NT2/D1 (cell line): ENCODE results near the gene PRDM11.

Source experiments
- DNase-seq: peaks from one replicate; pipeline ENCODE4 v3.0.0-alpha.2; 2011; ENCODE audit warnings: low read depth, low spot score
- H3K27me3 ChIP-seq: 2 replicates; pipeline ENCODE4 v1.6.0; 2011; ENCODE audit warnings: mild to moderate bottlenecking; ENCODE audit not compliant: insufficient read length, insufficient read depth
- H3K36me3 ChIP-seq: 2 replicates; pipeline ENCODE4 v1.6.1; 2011; ENCODE audit warnings: mild to moderate bottlenecking, low read length, mixed read lengths; ENCODE audit not compliant: insufficient read depth, insufficient read length
- H3K4me1 ChIP-seq: 2 replicates; pipeline ENCODE4 v1.5.1; 2011; ENCODE audit not compliant: insufficient read depth, insufficient read length
- H3K4me3 ChIP-seq: 2 replicates; pipeline ENCODE4 v1.5.1; 2011; ENCODE audit warnings: low read depth; ENCODE audit not compliant: insufficient read length
- H3K9ac ChIP-seq: 2 replicates; pipeline ENCODE4 v1.6.0; 2011; ENCODE audit warnings: low read depth; ENCODE audit not compliant: insufficient read length
- H3K9me3 ChIP-seq: 2 replicates; pipeline ENCODE4 v1.5.1; 2011; ENCODE audit warnings: mild to moderate bottlenecking, low read length; ENCODE audit not compliant: insufficient read depth
- SUZ12 ChIP-seq: IDR thresholded peaks from 2 replicates; pipeline ENCODE4 v1.6.1; 2011; ENCODE audit not compliant: insufficient read length, insufficient read depth; ENCODE audit errors: extremely low read depth
- YY1 ChIP-seq: IDR thresholded peaks from 2 replicates; pipeline ENCODE4 v1.6.1; 2011; ENCODE audit not compliant: insufficient read length, insufficient read depth
- ZNF274 ChIP-seq: IDR thresholded peaks from 2 replicates; pipeline ENCODE4 v1.6.1; 2011; ENCODE audit warnings: mild to moderate bottlenecking, low read depth, low read length

PRDM11 gene

GRCh38 chr11:45224766-45225165 is 78.3 kb downstream of the PRDM11 start:
- no peak for DNase-seq
- no peaks in the 10 kb centered on the region for H3K27me3 ChIP-seq
- H3K4me1 ChIP-seq = no peaks in the 10 kb centered on the region
- H3K9ac ChIP-seq = no peak overlapping the region
- no peaks in the 10 kb centered on the region for H3K9me3 ChIP-seq
- peaks cover 44% of the 10 kb centered on the region for H3K36me3 ChIP-seq
- H3K4me3 ChIP-seq = no peak overlapping the region
- TF ChIP-seq SUZ12 = no peak
- no peak for TF ChIP-seq YY1
- no peak for TF ChIP-seq ZNF274

- Histone ChIP-seq H3K4me1 (no peaks in the 10 kb centered on the region), H3K9ac (no peak overlapping the region), H3K27me3 (no peaks in the 10 kb centered on the region), H3K36me3 (peaks cover 44% of the 10 kb centered on the region), H3K4me3 (no peak overlapping the region), H3K9me3 (no peaks in the 10 kb centered on the region)
- TF ChIP-seq YY1 = no peak
- no peak for TF ChIP-seq ZNF274
- no peak for TF ChIP-seq SUZ12
- no peak for DNase-seq
Measured at GRCh38 chr11:45225277-45225676, 78.8 kb downstream of the PRDM11 start.

GRCh38 chr11:45225961-45226871 is 79.8 kb downstream of the PRDM11 start:
- Histone ChIP-seq H3K4me1 (no peaks in the 10 kb centered on the region), H3K4me3 (no peak overlapping the region), H3K27me3 (no peaks in the 10 kb centered on the region), H3K36me3 (peaks cover 40% of the 10 kb centered on the region), H3K9ac (no peak overlapping the region), H3K9me3 (no peaks in the 10 kb centered on the region)
- TF ChIP-seq YY1 (no peak), ZNF274 (no peak), SUZ12 (no peak)
- DNase-seq = no peak

GRCh38 chr11:45226901-45227300 is 80.5 kb downstream of the PRDM11 start:
- Histone ChIP-seq H3K4me3 (no peak overlapping the region), H3K27me3 (no peaks in the 10 kb centered on the region), H3K9ac (no peak overlapping the region), H3K4me1 (no peaks in the 10 kb centered on the region), H3K9me3 (no peaks in the 10 kb centered on the region), H3K36me3 (peaks cover 40% of the 10 kb centered on the region)
- no peak for TF ChIP-seq ZNF274
- TF ChIP-seq YY1 = no peak
- no peak for TF ChIP-seq SUZ12
- DNase-seq = no peak

GRCh38 chr11:45227836-45228235 is 81.4 kb downstream of the PRDM11 start:
- TF ChIP-seq YY1 = no peak
- TF ChIP-seq ZNF274 = no peak
- TF ChIP-seq SUZ12 = no peak
- H3K27me3 ChIP-seq = no peaks in the 10 kb centered on the region
- no peaks in the 10 kb centered on the region for H3K9me3 ChIP-seq
- H3K9ac ChIP-seq = no peak overlapping the region
- H3K36me3 ChIP-seq = peaks cover 40% of the 10 kb centered on the region
- no peak overlapping the region for H3K4me3 ChIP-seq
- H3K4me1 ChIP-seq = no peaks in the 10 kb centered on the region
- DNase-seq = no peak

GRCh38 chr11:45229401-45230020 is 83.1 kb downstream of the PRDM11 start:
- Histone ChIP-seq H3K4me1 (peaks cover 7% of the 10 kb centered on the region), H3K27me3 (no peaks in the 10 kb centered on the region), H3K9ac (no peak overlapping the region), H3K9me3 (no peaks in the 10 kb centered on the region), H3K4me3 (no peak overlapping the region), H3K36me3 (peaks cover 35% of the 10 kb centered on the region)
- DNase-seq = no peak
- TF ChIP-seq SUZ12 (no peak), ZNF274 (no peak), YY1 (no peak)

GRCh38 chr11:45232341-45233080 is 86.1 kb downstream of the PRDM11 start:
- H3K9ac ChIP-seq = no peak overlapping the region
- H3K4me3 ChIP-seq = no peak overlapping the region
- no peak for DNase-seq
- peaks cover 11% of the 10 kb centered on the region for H3K27me3 ChIP-seq
- TF ChIP-seq ZNF274 (no peak), YY1 (no peak), SUZ12 (no peak)
- peaks cover 5% of the 10 kb centered on the region for H3K36me3 ChIP-seq
- no peaks in the 10 kb centered on the region for H3K9me3 ChIP-seq
- H3K4me1 ChIP-seq = peaks cover 8% of the 10 kb centered on the region
